ENCODE measurements around the gene ERBB2. TPM values are rescaled to one million over a fixed set of nuclear protein-coding genes. Genes with fewer than 3 reads are reported as not detected.

Gene ERBB2
- total and polyA plus RNA-seq, 2 of the 13 experiments (the other 11 are each of a cell fraction or from before 2014, with no cell fraction given): 57.7 to 64.1 TPM

GRCh38 chr17:39736319-39737165 lies 36.7 kb downstream of the ERBB2 start (continued):
- TF ChIP-seq, protein P1, sequence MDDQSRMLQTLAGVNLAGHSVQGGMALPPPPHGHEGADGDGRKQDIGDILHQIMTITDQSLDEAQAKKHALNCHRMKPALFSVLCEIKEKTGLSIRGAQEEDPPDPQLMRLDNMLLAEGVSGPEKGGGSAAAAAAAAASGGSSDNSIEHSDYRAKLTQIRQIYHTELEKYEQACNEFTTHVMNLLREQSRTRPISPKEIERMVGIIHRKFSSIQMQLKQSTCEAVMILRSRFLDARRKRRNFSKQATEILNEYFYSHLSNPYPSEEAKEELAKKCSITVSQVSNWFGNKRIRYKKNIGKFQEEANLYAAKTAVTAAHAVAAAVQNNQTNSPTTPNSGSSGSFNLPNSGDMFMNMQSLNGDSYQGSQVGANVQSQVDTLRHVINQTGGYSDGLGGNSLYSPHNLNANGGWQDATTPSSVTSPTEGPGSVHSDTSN (CRISPR knock-in tag; IDR thresholded peaks at IDR 0.05; ENCODE audit: borderline replicate concordance): no peak
- no peak for TF ChIP-seq ZNF136 (CRISPR knock-in tag; IDR thresholded peaks at IDR 0.05; ENCODE audit: low read depth)
- peak; percentile 71; the same call in 1 of the 2 replicates for TF ChIP-seq ZNF350 (CRISPR knock-in tag; IDR thresholded peaks at IDR 0.05; ENCODE audit: borderline replicate concordance, low read depth)
- no peak for TF ChIP-seq ZBTB14 (CRISPR knock-in tag; IDR thresholded peaks at IDR 0.05)
- no peak for TF ChIP-seq ZNF367 (CRISPR knock-in tag; IDR thresholded peaks at IDR 0.05; ENCODE audit: borderline replicate concordance)
- TF ChIP-seq ZSCAN31 (CRISPR knock-in tag; IDR thresholded peaks at IDR 0.05; ENCODE audit: low read depth): no peak
- TF ChIP-seq TFDP2 (CRISPR knock-in tag; IDR thresholded peaks at IDR 0.05): no peak
- TF ChIP-seq ZNF282 (IDR thresholded peaks at IDR 0.05; ENCODE audit: partially characterized antibody): no peak
- TF ChIP-seq ZNF335 (CRISPR knock-in tag; IDR thresholded peaks at IDR 0.05): no peak
- TF ChIP-seq, protein P2, sequence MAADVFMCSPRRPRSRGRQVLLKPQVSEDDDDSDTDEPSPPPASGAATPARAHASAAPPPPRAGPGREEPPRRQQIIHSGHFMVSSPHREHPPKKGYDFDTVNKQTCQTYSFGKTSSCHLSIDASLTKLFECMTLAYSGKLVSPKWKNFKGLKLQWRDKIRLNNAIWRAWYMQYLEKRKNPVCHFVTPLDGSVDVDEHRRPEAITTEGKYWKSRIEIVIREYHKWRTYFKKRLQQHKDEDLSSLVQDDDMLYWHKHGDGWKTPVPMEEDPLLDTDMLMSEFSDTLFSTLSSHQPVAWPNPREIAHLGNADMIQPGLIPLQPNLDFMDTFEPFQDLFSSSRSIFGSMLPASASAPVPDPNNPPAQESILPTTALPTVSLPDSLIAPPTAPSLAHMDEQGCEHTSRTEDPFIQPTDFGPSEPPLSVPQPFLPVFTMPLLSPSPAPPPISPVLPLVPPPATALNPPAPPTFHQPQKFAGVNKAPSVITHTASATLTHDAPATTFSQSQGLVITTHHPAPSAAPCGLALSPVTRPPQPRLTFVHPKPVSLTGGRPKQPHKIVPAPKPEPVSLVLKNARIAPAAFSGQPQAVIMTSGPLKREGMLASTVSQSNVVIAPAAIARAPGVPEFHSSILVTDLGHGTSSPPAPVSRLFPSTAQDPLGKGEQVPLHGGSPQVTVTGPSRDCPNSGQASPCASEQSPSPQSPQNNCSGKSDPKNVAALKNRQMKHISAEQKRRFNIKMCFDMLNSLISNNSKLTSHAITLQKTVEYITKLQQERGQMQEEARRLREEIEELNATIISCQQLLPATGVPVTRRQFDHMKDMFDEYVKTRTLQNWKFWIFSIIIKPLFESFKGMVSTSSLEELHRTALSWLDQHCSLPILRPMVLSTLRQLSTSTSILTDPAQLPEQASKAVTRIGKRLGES (CRISPR knock-in tag; IDR thresholded peaks at IDR 0.05; ENCODE audit: borderline replicate concordance): no peak
- TF ChIP-seq NR3C1 (CRISPR knock-in tag; IDR thresholded peaks at IDR 0.05): no peak
- TF ChIP-seq ZNF629 (CRISPR knock-in tag; conservative IDR thresholded peaks at IDR 0.05): no peak
- no peak for TF ChIP-seq FOXO4 (CRISPR knock-in tag; conservative IDR thresholded peaks at IDR 0.05)
- TF ChIP-seq DPF2 (CRISPR knock-in tag; IDR thresholded peaks at IDR 0.05; ENCODE audit: borderline replicate concordance, low read depth): peak; percentile 43
- TF ChIP-seq RORA (CRISPR knock-in tag; IDR thresholded peaks at IDR 0.05): no peak
- TF ChIP-seq ZNF576 (CRISPR knock-in tag; IDR thresholded peaks at IDR 0.05): no peak
- TF ChIP-seq ZNF768 (CRISPR knock-in tag; IDR thresholded peaks at IDR 0.05): no peak
- no peak for TF ChIP-seq ZNF883 (CRISPR knock-in tag; IDR thresholded peaks at IDR 0.05; ENCODE audit: not compliant biosample characterization)
- TF ChIP-seq MXD4 (CRISPR knock-in tag; IDR thresholded peaks at IDR 0.05): 0 out of 2 replicates have a peak, but pooled peaks have one; percentile 32
- TF ChIP-seq NFE2L1 (CRISPR knock-in tag; IDR thresholded peaks at IDR 0.05; ENCODE audit: borderline replicate concordance): no peak
- TF ChIP-seq DNMT3B (CRISPR knock-in tag; conservative IDR thresholded peaks at IDR 0.05): no peak
